GM23248 (cell line): ENCODE measurements around the gene ALG1.
"Not testable (repeated sequence)": the region's sequence is repeated elsewhere in the genome, so short reads cannot be mapped to it uniquely, and the experiment has no call there.

ENCODE experiments used
- EZH2 ChIP-seq: fragments of 200-600 bp; sonication (generic); IDR thresholded peaks from 2 replicates; pipeline ENCODE4 v1.6.1; 2018; ENCODE audit warnings: antibody characterized with exemption, mild to moderate bottlenecking; ENCODE audit not compliant: insufficient read depth, poor library complexity, severe bottlenecking
- EZH2phosphoT487 ChIP-seq: fragments of 200-600 bp; sonication (generic); IDR thresholded peaks from 2 replicates; pipeline ENCODE4 v1.6.1; 2018; ENCODE audit warnings: antibody characterized with exemption, moderate library complexity, mild to moderate bottlenecking, low read depth; ENCODE audit not compliant: insufficient read depth

DNA sequence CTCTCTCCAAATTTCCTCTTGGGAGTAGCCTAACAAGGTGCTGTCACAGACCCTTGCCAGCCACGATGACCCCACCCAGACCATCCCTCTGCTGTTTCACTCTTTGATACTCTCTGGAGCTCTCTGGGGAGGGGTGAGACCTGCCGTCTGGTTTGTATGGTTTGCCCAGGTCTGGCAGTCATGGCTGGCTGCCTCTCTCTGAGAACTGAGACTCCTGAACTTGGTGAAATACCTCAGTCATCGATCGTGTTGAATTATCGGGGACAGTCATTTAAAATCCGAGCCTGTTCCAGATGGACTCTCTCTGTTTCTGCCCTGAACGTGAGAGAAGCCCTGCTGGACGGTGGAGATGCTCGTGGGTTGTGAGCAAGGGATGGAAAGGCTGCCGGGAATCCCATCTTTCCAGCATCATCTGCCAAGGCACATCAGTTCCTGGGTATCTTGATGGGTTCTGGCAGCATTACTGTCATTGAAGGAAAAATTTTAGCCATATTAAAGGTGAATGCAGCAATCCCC lies 45.2 kb downstream of the ALG1 start:
- TF ChIP-seq EZH2, EZH2phosphoT487: not testable (repeated sequence)
